Measurements from ENCODE around the gene ITIH4. TPM values are rescaled to one million over a fixed set of nuclear protein-coding genes. Genes with fewer than 3 reads are reported as not detected.

ITIH4 gene
- total and polyA plus RNA-seq, 2 of the 13 experiments (the other 11 are each of a cell fraction or from before 2014, with no cell fraction given), result 2.7 to 5.3 TPM

- H3K36me3 ChIP-seq (replicated peaks in 1 of 2; ENCODE audit: control insufficient read depth in 1 of 2, insufficient read depth in 2 of 2, low read length in 2 of 2), result peaks cover 21 to 48% of the 10 kb centered on the region in 2 experiments
- POLR2A ChIA-PET, result interaction anchor here (0.8 to 6.8 kb wide), 5 partner anchors 11 to 31 kb away, joined by 3 to 70 read pairs (median 3); partner anchors contain the start of gene ITIH3
- BruUV-seq (replicated peaks), result no TSS peak
- H3K27me3 ChIP-seq (ENCODE audit: control insufficient read depth in 1 of 2, insufficient read depth in 2 of 2, low read length in 2 of 2), result no peaks in the 10 kb centered on the region
- H3K9ac ChIP-seq (ENCODE audit: insufficient read depth, low read depth, low read length), result no peak overlapping the region
- ATAC-seq (no peak), FAIRE-seq (no peak), DNase-seq (ENCODE audit: low spot score) (no peak)
- H3K4me1 ChIP-seq (ENCODE audit: insufficient read depth, low read length), result peaks cover 26% of the 10 kb centered on the region
- TF ChIP-seq FLYWCH1 (CRISPR knock-in tag; IDR thresholded peaks at IDR 0.05) (no peak), NR1H2 (CRISPR knock-in tag; IDR thresholded peaks at IDR 0.05; ENCODE audit: borderline replicate concordance, low read depth) (no peak)
- no peaks in the 10 kb centered on the region for H3K79me2 ChIP-seq (ENCODE audit: insufficient read depth, low read length)
- 94% methylated on average over 18 of the region's 19 CpGs for WGBS (ENCODE audit: low lambda C conversion rate)
- H4K20me1 ChIP-seq (ENCODE audit: insufficient read depth, low read length), result no peaks in the 10 kb centered on the region
- H3K9me3 ChIP-seq (ENCODE audit: low read length), result no peaks in the 10 kb centered on the region
- H3K27ac ChIP-seq (ENCODE audit: extremely low read length, insufficient read depth, low read length), result no peak overlapping the region
- no peak overlapping the region for H3K4me3 ChIP-seq (replicated peaks in 1 of 3; ENCODE audit: insufficient read depth in 1 of 3, low read depth in 2 of 3, low read length in 3 of 3)
- CTCF ChIA-PET (ENCODE audit: low intra/inter-chr PET ratio, low total read pairs), result no interaction called here
- in situ Hi-C loops (cut with HindIII; ENCODE audit: extremely low pct_ligation_motif_present, low pct_unique_long_range_greater_than_20kb), result no loop called here
- H3K4me2 ChIP-seq (ENCODE audit: low read depth, low read length), result no peak overlapping the region
- intact Hi-C loops (cut with micrococcal nuclease; ENCODE audit: unreplicated experiment), result no loop called here
- H2AFZ ChIP-seq (ENCODE audit: low read length), result no peak overlapping the region
Observed at GRCh38 chr3:52805270-52806039, 25.0 kb downstream of the ITIH4 start.

- Histone ChIP-seq H3K79me2 (ENCODE audit: insufficient read depth, low read length) (no peaks in the 10 kb centered on the region), H2AFZ (ENCODE audit: low read length) (no peak overlapping the region), H3K9me3 (ENCODE audit: low read length) (no peaks in the 10 kb centered on the region), H3K36me3 (replicated peaks in 1 of 2; ENCODE audit: control insufficient read depth in 1 of 2, insufficient read depth in 2 of 2, low read length in 2 of 2) (peaks cover 29 to 71% of the 10 kb centered on the region in 2 experiments), H4K20me1 (ENCODE audit: insufficient read depth, low read length) (no peaks in the 10 kb centered on the region), H3K27ac (ENCODE audit: extremely low read length, insufficient read depth, low read length) (no peak overlapping the region), H3K9ac (ENCODE audit: insufficient read depth, low read depth, low read length) (no peak overlapping the region), H3K27me3 (ENCODE audit: control insufficient read depth in 1 of 2, insufficient read depth in 2 of 2, low read length in 2 of 2) (no peaks in the 10 kb centered on the region), H3K4me2 (ENCODE audit: low read depth, low read length) (no peak overlapping the region), H3K4me1 (ENCODE audit: insufficient read depth, low read length) (peaks cover 23% of the 10 kb centered on the region; the same call in 1 of the 2 replicates), H3K4me3 (replicated peaks in 1 of 3; ENCODE audit: insufficient read depth in 1 of 3, low read depth in 2 of 3, low read length in 3 of 3) (no peak overlapping the region)
- no TSS peak for BruUV-seq (replicated peaks)
- ATAC-seq (no peak), FAIRE-seq (no peak), DNase-seq (ENCODE audit: low spot score) (no peak)
- WGBS (ENCODE audit: low lambda C conversion rate), result 96% methylated on average over 5 of the region's 5 CpGs
- in situ Hi-C loops (cut with HindIII; ENCODE audit: extremely low pct_ligation_motif_present, low pct_unique_long_range_greater_than_20kb) (no loop called here), intact Hi-C loops (cut with micrococcal nuclease; ENCODE audit: unreplicated experiment) (no loop called here)
- ChIA-PET POLR2A (interaction anchor here (1.2 kb wide), 1 partner anchor 10 kb away, joined by 3 read pairs; no protein-coding TSS in a partner anchor), CTCF (ENCODE audit: low intra/inter-chr PET ratio, low total read pairs) (no interaction called here)
- no peak for TF ChIP-seq MED8 (CRISPR knock-in tag; IDR thresholded peaks at IDR 0.05; ENCODE audit: insufficient replicate concordance)
- TF ChIP-seq HMGXB3 (CRISPR knock-in tag; IDR thresholded peaks at IDR 0.05; ENCODE audit: borderline replicate concordance), result no peak
- no peak for TF ChIP-seq TGIF2 (CRISPR knock-in tag; IDR thresholded peaks at IDR 0.05)
- TF ChIP-seq RBM39 (IDR thresholded peaks at IDR 0.05; ENCODE audit: low read depth, low read length, poor library complexity, severe bottlenecking), result no peak
- no peak for TF ChIP-seq YEATS4 (CRISPR knock-in tag; IDR thresholded peaks at IDR 0.05; ENCODE audit: borderline replicate concordance)
- no peak for TF ChIP-seq CREM (IDR thresholded peaks at IDR 0.05)
- TF ChIP-seq CREM (CRISPR knock-in tag; IDR thresholded peaks at IDR 0.05), result no peak
- no peak for TF ChIP-seq UBTF (CRISPR knock-in tag; IDR thresholded peaks at IDR 0.05)
Observed at GRCh38 chr3:52801839-52802238, 28.6 kb downstream of the ITIH4 start.

Data from HepG2 (cell line).